HG02970 (cell line): ENCODE data around the gene AARS1.
"Not testable (repeated sequence)": the region's sequence is repeated elsewhere in the genome, so short reads cannot be mapped to it uniquely, and the experiment has no call there.

Experiments
- ATAC-seq: cut with Tn5 transposase; IDR thresholded peaks from one replicate; pipeline ENCODE4 v1.9.1; 2021; ENCODE audit warnings: mild to moderate bottlenecking, moderate library complexity, moderate number of reproducible peaks; ENCODE audit not compliant: unreplicated experiment, low FRiP score

The AARS1 gene

GRCh38 chr16:70226024-70226423, 63.3 kb downstream of the AARS1 start:
- not testable (repeated sequence) for ATAC-seq

GRCh38 chr16:70225430-70225829, 63.9 kb downstream of the AARS1 start:
- ATAC-seq = not testable (repeated sequence)

- ATAC-seq = not testable (repeated sequence)
Measured at GRCh38 chr16:70224645-70225044, 64.7 kb downstream of the AARS1 start.

- ATAC-seq = not testable (repeated sequence)
Measured at GRCh38 chr16:70223971-70224513, 65.3 kb downstream of the AARS1 start.

GRCh38 chr16:70223216-70223615, 66.1 kb downstream of the AARS1 start:
- not testable (repeated sequence) for ATAC-seq

- not testable (repeated sequence) for ATAC-seq
Measured at GRCh38 chr16:70222574-70222973, 66.7 kb downstream of the AARS1 start.

- not testable (repeated sequence) for ATAC-seq
Measured at GRCh38 chr16:70218586-70218985, 70.7 kb downstream of the AARS1 start.

GRCh38 chr16:70206382-70206781, 82.9 kb downstream of the AARS1 start:
- ATAC-seq = not testable (repeated sequence)

GRCh38 chr16:70204668-70205405, 84.5 kb downstream of the AARS1 start:
- not testable (repeated sequence) for ATAC-seq

- not testable (repeated sequence) for ATAC-seq
Measured at GRCh38 chr16:70204010-70204409, 85.3 kb downstream of the AARS1 start.

GRCh38 chr16:70203508-70203907, 85.8 kb downstream of the AARS1 start:
- not testable (repeated sequence) for ATAC-seq
